Hindlimb muscle (tissue), 1 donor: ENCODE measurements around the gene RNF125. TPM values are rescaled to one million over a fixed set of nuclear protein-coding genes. Genes with fewer than 3 reads are reported as not detected.

Source experiments
- DNase-seq: peaks from one replicate; pipeline ENCODE4 v3.0.0-alpha.2; 2013
- polyA plus RNA-seq: library from polyadenylated mRNA; unstranded; fragments of 120-200 nt; gene quantifications from one replicate; pipeline ENCODE4 v1.2.1, GENCODE V29; 2013; ENCODE audit not compliant: insufficient read length

RNF125 gene
- polyA plus RNA-seq, 1 donor: 16.0 TPM

DNA sequence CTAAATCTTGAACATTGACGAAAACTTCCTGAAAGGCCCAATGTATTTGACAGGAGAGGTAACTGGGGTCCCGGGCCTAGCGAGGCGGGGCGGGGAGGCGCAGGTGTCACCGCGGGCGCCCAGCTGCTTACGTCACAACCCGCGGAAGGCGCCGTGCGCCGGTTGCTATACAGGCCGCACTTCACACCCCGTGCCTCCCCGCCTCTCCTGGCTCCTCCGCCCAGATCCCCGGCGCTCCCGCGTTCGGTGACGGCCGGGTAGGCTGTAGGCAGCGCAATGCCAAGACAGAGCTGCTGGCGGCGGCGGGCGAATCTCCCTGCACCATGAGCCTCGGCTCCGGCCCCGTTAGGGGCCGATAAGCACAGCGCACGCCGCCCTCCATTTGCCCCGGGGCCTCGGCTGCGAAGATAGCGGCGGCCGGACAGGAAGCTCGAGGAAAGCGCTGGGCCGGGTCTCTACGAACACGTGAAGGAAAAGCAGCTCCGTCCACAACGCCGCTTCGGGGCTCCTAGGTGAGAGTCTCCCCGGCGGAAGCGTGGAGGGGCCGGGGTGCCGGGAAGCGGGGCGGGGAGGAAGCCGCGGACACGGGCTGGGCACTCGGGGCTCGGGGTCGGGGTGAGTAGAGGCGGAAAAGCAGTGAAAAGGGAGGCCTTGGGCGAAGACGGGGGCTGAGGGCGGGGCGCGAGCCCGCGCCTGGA, 73.2 kb downstream of the RNF125 start, which contains the start of gene RNF138:
Gene RNF138 (plus strand): TSS at position 151 of the 698 bp plus-strand sequence. CDS start 903 bp downstream, outside the sequence.
- peak; percentile 89 for DNase-seq

DNA sequence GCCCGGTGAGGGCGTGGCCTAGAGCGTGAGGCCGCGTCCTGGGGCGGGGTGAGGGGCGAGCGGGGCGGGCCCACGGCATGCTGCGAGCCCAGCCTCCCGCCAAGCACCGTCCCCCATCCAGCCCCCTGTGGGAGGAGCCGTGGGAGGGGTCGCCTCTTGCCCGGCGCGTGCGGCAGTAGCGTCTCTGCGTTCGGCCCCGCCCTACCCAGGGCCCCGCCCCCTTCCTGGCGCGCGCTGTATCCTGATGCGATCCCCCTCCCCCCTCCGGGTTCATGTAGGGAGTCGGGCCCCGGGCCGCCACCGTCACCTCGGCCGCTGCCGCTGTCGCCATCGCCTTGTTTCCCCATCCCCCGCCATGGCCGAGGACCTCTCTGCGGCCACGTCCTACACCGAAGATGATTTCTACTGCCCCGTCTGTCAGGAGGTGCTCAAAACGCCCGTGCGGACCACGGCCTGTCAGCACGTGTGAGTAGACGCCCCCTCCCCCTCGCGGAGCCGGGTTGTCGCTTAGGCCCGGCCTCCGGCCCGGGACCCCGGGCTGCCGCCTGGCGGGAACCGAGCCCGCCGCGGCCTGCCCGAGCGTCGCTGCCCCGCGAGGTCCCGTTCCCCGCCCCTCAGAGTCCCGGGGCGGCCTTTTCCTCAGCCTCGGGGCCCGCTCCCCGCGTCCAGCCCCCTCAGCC, 73.9 kb downstream of the RNF125 start:
- peak; percentile 99 for DNase-seq

DNA sequence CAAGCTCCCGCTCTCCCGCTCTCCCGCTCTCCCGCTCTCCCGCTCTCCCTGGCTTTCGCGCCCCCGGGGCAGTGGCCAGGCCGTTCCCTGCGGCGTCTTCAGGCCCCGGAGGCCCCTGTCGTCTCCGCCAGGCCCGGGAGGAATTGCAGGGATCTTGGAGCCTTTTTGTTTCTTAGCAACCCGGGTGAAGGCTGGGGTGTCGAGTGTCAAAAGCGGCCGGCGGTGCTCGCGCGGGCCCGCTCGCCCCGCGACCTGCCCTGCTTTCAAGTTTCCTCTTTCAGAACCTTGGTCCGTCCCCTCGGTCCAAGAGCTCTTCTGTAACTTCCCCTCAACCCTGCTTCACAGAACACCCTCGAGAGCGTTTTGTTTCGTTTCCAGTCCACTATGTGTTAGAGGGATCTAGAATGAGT, 74.5 kb downstream of the RNF125 start:
- DNase-seq: peak; percentile 62

GRCh38 chr18:32093523-32093922, 74.9 kb downstream of the RNF125 start:
- DNase-seq: no peak

DNA sequence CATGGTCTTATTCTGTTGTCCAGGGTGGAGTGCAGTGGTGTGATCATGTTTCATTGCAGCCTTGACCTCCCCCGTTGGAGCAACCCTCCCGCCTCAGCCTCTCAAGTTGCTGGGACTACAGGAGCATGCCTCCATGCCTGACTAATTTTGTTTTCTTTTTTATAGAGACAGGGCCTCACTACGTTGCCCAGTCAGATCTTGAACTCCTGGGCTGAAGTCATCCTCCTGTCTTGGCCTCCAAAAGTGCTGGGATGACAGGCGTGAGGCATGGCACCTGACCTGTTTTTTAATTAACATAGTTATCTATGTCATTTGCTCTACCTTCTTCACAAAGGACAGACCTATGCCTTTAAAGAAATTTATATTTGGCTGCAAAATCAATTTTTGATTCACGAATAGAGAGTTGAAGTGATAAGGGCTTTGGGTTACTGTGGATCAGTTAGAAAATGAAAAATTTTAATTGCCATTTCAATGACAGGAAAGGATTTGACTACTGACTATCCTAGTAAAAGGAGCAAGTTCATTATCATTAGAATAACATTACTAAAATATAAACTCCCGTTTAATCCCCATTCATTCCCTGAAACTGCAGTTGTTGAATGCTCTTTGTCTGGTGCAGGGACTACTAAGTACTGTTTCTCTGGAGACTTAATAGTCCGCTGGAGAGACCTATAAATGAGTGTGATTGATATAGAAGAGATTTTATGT, 76.7 kb downstream of the RNF125 start:
- no peak for DNase-seq

DNA sequence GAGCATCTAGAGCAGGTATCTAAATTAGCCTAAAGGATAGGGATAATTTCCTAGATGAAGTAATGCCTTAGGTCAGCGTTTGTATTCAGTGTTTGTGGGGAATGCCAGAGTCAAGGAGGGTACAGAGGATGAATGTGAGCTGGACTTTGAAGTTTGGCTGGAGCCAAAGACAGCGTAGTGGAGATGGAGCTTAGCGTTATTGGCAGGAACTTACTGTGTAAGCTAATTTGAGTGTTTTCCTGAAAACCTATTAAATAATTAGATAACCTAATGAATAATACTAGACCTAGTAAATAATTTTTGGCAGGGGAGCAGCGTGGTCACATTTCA, 77.2 kb downstream of the RNF125 start:
- DNase-seq: no peak

GRCh38 chr18:32096946-32097345, 78.3 kb downstream of the RNF125 start:
- DNase-seq: no peak

DNA sequence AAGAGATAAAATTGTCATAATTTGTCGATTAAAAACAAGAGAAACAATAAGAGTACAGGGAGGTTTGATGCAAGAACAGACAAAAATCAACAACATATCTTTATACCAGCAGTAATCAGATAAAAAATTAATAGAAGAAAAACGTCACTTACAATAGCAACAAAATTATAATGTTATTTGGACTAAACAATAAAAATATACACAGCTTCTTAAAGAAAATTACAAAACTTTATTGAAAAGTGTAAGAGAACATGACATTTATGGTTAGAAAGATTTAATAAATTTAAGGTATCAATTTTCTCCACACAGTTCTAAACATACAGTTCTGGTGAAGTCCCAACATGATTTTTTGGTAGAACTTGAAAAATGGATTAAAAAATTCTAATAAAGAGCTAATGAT, 85.9 kb downstream of the RNF125 start:
- no peak for DNase-seq

GRCh38 chr18:32110005-32110404, 91.4 kb downstream of the RNF125 start:
- DNase-seq: no peak

DNA sequence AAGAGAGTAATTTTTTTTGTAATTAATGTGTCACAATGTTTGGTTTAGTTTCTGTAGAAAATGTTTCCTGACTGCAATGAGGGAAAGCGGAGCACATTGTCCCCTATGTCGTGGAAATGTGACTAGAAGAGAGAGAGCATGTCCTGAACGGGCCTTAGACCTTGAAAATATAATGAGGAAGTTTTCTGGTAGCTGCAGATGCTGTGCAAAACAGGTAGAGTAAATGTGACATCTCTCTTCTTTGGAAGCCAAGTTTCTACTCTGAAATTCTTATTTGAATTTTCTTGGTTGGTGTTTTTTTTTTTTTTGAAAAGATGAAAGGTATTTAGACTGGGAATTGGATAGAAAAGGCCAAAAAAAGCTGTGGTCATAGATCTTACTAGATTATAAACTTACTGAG, 93.1 kb downstream of the RNF125 start:
- no peak for DNase-seq

GRCh38 chr18:32112826-32113225, 94.2 kb downstream of the RNF125 start:
- no peak for DNase-seq

DNA sequence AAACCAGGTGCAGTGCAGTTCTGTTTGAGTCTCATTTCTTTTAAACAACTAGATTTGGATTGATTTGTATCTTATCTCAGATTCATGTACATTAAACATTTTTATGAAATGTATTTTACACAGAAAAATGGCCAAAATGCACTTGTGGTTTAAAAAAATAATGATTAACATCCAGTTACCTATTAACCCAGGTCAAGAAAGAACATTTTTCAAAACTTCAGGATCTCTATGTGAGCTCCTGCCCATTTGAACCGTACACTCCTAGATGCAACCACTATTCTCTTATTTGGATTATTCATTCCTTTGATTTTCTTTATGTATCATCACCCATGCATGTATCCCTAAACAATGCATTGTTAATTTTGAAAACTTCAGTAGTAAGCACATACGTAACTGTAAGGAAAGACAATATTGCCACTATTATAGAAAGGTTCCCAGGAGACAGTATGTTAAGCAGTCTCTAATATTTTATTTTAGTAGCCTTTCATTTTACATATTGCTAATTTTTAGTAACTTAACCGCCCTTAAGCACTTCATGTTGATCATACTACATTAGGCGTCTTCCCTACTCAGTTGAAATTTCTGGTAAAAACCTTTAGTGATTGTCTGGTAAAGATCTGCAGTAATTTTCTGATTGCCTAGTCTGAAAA, 95.8 kb downstream of the RNF125 start:
- no peak for DNase-seq

GRCh38 chr18:32122039-32122438, 103.4 kb downstream of the RNF125 start:
- no peak for DNase-seq

Other genes with a start within 250 kb of the RNF125 start
- 30.9 TPM for gene TRAPPC8, start 75.7 kb upstream of the RNF125 start, polyA plus RNA-seq
- gene RNF138, start 73.0 kb downstream of the RNF125 start, polyA plus RNA-seq: 23.8 TPM
- not detected for gene MEP1B, start 171.2 kb downstream of the RNF125 start, polyA plus RNA-seq